ENCODE results near the gene WTAP. TPM values are rescaled to one million over a fixed set of nuclear protein-coding genes. Genes with fewer than 3 reads are reported as not detected.
A peak's percentile ranks its signal among the peaks of the same experiment; 100 is the strongest.
"Not testable (repeated sequence)": the region's sequence is repeated elsewhere in the genome, so short reads cannot be mapped to it uniquely, and the experiment has no call there.

Gene WTAP
- total RNA-seq, 5 donors from 2014 or later (not counting 1 experiment from before 2014, with no cell fraction given): 119 to 177 (median 126) TPM

GRCh38 chr6:159790956-159791598 lies 63.8 kb downstream of the WTAP start:
- ATAC-seq (replicated peaks in 1 of 4) (no peak), DNase-seq (peak in 12 of 35 experiments; percentile 1 to 39 (median 7))
- Histone ChIP-seq H3K27ac (ENCODE audit: low read length) (peak overlapping the region; percentile 96), H3K27me3 (replicated peaks in 1 of 2; ENCODE audit: control insufficient read depth in 2 of 2, extremely low read depth in 1 of 2, insufficient read depth in 2 of 2, low read length in 1 of 2) (no peaks in the 10 kb centered on the region), H3K4me1 (ENCODE audit: control insufficient read depth in 1 of 2, extremely low read depth in 1 of 2, insufficient read depth in 2 of 2, low read length in 2 of 2) (peaks cover 23 to 32% of the 10 kb centered on the region in 2 experiments), H3K36me3 (ENCODE audit: control insufficient read depth in 2 of 2, extremely low read depth in 1 of 2, insufficient read depth in 1 of 2, low read length in 1 of 2) (peaks cover 4 to 45% of the 10 kb centered on the region in 2 donors), H3K9me3 (no peaks in the 10 kb centered on the region), H3K4me3 (ENCODE audit: control insufficient read depth in 1 of 2, extremely low read depth in 1 of 2, low read length in 1 of 2) (peak overlapping the region; percentile 96)
- ChIA-PET POLR2A (interaction anchor here (0.6 to 2.4 kb wide), 11 partner anchors 21 to 674 kb away, joined by 3 to 24 read pairs (median 6); partner anchors contain the start of genes ACAT2 (in 1 of the 2) and SOD2 (in 1 of the 2)), CTCF (interaction anchor here (0.5 to 2.4 kb wide), 10 partner anchors 29 to 1506 kb away, joined by 3 to 17 read pairs (median 6); partner anchors contain the start of genes ACAT2 (in 1 of the 2) and WTAP (in 1 of the 2))
- peaks cover 39% of the 10 kb centered on the region for H3K36me3 Mint-ChIP-seq
- no peaks in the 10 kb centered on the region for H3K27me3 Mint-ChIP-seq
- H3K9me3 Mint-ChIP-seq: no peaks in the 10 kb centered on the region
- peak overlapping the region; percentile 96 to 99 (median 98) for H3K4me3 Mint-ChIP-seq
- 26% methylated on average over 15 of the region's 18 CpGs for WGBS (ENCODE audit: insufficient coverage)
- peaks cover 62 to 66% (median 63%) of the 10 kb centered on the region in 3 donors for H3K4me1 Mint-ChIP-seq
- H3K27ac Mint-ChIP-seq: peak overlapping the region; percentile 97 to 99

GRCh38 chr6:159794976-159795375 lies 67.7 kb downstream of the WTAP start:
- POLR2A ChIA-PET; DNase-seq; H3K27me3 Mint-ChIP-seq; CTCF ChIA-PET; H3K9me3 ChIP-seq; H3K27ac Mint-ChIP-seq; H3K4me3 ChIP-seq (ENCODE audit: control insufficient read depth in 1 of 2, extremely low read depth in 1 of 2, low read length in 1 of 2); ATAC-seq (replicated peaks in 1 of 4); H3K27ac ChIP-seq (ENCODE audit: low read length); H3K27me3 ChIP-seq (replicated peaks in 1 of 2; ENCODE audit: control insufficient read depth in 2 of 2, extremely low read depth in 1 of 2, insufficient read depth in 2 of 2, low read length in 1 of 2); H3K4me3 Mint-ChIP-seq; H3K9me3 Mint-ChIP-seq: not testable (repeated sequence)
- peaks cover 16 to 25% of the 10 kb centered on the region in 2 experiments for H3K4me1 ChIP-seq (ENCODE audit: control insufficient read depth in 1 of 2, extremely low read depth in 1 of 2, insufficient read depth in 2 of 2, low read length in 2 of 2)
- H3K36me3 Mint-ChIP-seq: peaks cover 55% of the 10 kb centered on the region
- 83% methylated on average over 7 of the region's 8 CpGs for WGBS (ENCODE audit: insufficient coverage)
- H3K4me1 Mint-ChIP-seq: peaks cover 45 to 49% (median 48%) of the 10 kb centered on the region in 3 donors
- H3K36me3 ChIP-seq (ENCODE audit: control insufficient read depth in 2 of 2, extremely low read depth in 1 of 2, insufficient read depth in 1 of 2, low read length in 1 of 2): peaks cover 4 to 64% of the 10 kb centered on the region in 2 donors

GRCh38 chr6:159797554-159797953 lies 70.2 kb downstream of the WTAP start:
- no peaks in the 10 kb centered on the region for H3K27me3 ChIP-seq (replicated peaks in 1 of 2; ENCODE audit: control insufficient read depth in 2 of 2, extremely low read depth in 1 of 2, insufficient read depth in 2 of 2, low read length in 1 of 2)
- H3K4me3 ChIP-seq (ENCODE audit: control insufficient read depth in 1 of 2, extremely low read depth in 1 of 2, low read length in 1 of 2): no peak overlapping the region
- H3K27me3 Mint-ChIP-seq: no peaks in the 10 kb centered on the region
- no CpG with 5 or more reads among the region's 1 CpG for whole genome bisulfite sequencing (ENCODE audit: insufficient coverage)
- H3K27ac Mint-ChIP-seq: no peak overlapping the region
- ATAC-seq (replicated peaks in 1 of 4) (no peak), DNase-seq (no peak)
- ChIA-PET POLR2A (no interaction called here), CTCF (no interaction called here)
- peaks cover 45% of the 10 kb centered on the region for H3K36me3 Mint-ChIP-seq
- H3K4me1 Mint-ChIP-seq: peaks cover 25 to 27% (median 27%) of the 10 kb centered on the region in 3 donors
- H3K27ac ChIP-seq (ENCODE audit: low read length): no peak overlapping the region
- H3K36me3 ChIP-seq (ENCODE audit: control insufficient read depth in 2 of 2, extremely low read depth in 1 of 2, insufficient read depth in 1 of 2, low read length in 1 of 2): peaks cover 4 to 57% of the 10 kb centered on the region in 2 donors
- no peaks in the 10 kb centered on the region for H3K9me3 ChIP-seq
- peaks cover 0 to 7% of the 10 kb centered on the region in 2 experiments for H3K4me1 ChIP-seq (ENCODE audit: control insufficient read depth in 1 of 2, extremely low read depth in 1 of 2, insufficient read depth in 2 of 2, low read length in 2 of 2)
- no peaks in the 10 kb centered on the region for H3K9me3 Mint-ChIP-seq
- H3K4me3 Mint-ChIP-seq: no peak overlapping the region

GRCh38 chr6:159800141-159800865 lies 73.0 kb downstream of the WTAP start, which contains the start of gene PNLDC1:
TSS of gene PNLDC1 (plus strand) at chr6:159800276. CDS start at chr6:159800308, 32 bp downstream.
- no peak within 1 kb of the TSS for H3K4me3 ChIP-seq (ENCODE audit: control insufficient read depth in 1 of 2, extremely low read depth in 1 of 2, low read length in 1 of 2)
- Mint-ChIP-seq H3K4me3 (peak within 1 kb of the TSS in 1 of 3 donors; percentile 39), H3K9me3 (no peaks in the 10 kb centered on the region), H3K36me3 (peaks cover 32% of the 10 kb centered on the region), H3K27ac (no peak within 1 kb of the TSS), H3K27me3 (no peaks in the 10 kb centered on the region), H3K4me1 (peaks cover 6 to 11% (median 11%) of the 10 kb centered on the region in 3 donors)
- POLR2A ChIA-PET: no interaction called here
- H3K9me3 ChIP-seq: no peaks in the 10 kb centered on the region
- ATAC-seq (replicated peaks in 1 of 4) (peak in 1 of 4 experiments; percentile 59), DNase-seq (no peak)
- H3K4me1 ChIP-seq (ENCODE audit: control insufficient read depth in 1 of 2, extremely low read depth in 1 of 2, insufficient read depth in 2 of 2, low read length in 2 of 2): peaks cover 0 to 3% of the 10 kb centered on the region in 2 experiments
- peaks cover 0 to 39% of the 10 kb centered on the region in 2 donors for H3K36me3 ChIP-seq (ENCODE audit: control insufficient read depth in 2 of 2, extremely low read depth in 1 of 2, insufficient read depth in 1 of 2, low read length in 1 of 2)
- H3K27me3 ChIP-seq (replicated peaks in 1 of 2; ENCODE audit: control insufficient read depth in 2 of 2, extremely low read depth in 1 of 2, insufficient read depth in 2 of 2, low read length in 1 of 2): no peaks in the 10 kb centered on the region
- CTCF ChIA-PET: no interaction called here
- 92% methylated on average over 41 of the region's 50 CpGs for WGBS (ENCODE audit: insufficient coverage)
- no peak within 1 kb of the TSS for H3K27ac ChIP-seq (ENCODE audit: low read length)

- ATAC-seq (replicated peaks in 1 of 4): no peak
- peaks cover 30% of the 10 kb centered on the region for H3K36me3 Mint-ChIP-seq
- Histone ChIP-seq H3K36me3 (ENCODE audit: control insufficient read depth in 2 of 2, extremely low read depth in 1 of 2, insufficient read depth in 1 of 2, low read length in 1 of 2) (peaks cover 0 to 30% of the 10 kb centered on the region in 2 donors), H3K27ac (ENCODE audit: low read length) (no peak overlapping the region), H3K27me3 (replicated peaks in 1 of 2; ENCODE audit: control insufficient read depth in 2 of 2, extremely low read depth in 1 of 2, insufficient read depth in 2 of 2, low read length in 1 of 2) (no peaks in the 10 kb centered on the region), H3K9me3 (no peaks in the 10 kb centered on the region), H3K4me1 (ENCODE audit: control insufficient read depth in 1 of 2, extremely low read depth in 1 of 2, insufficient read depth in 2 of 2, low read length in 2 of 2) (no peaks in the 10 kb centered on the region), H3K4me3 (ENCODE audit: control insufficient read depth in 1 of 2, extremely low read depth in 1 of 2, low read length in 1 of 2) (no peak overlapping the region)
- H3K9me3 Mint-ChIP-seq: no peaks in the 10 kb centered on the region
- POLR2A ChIA-PET: interaction anchor here in 1 of 2 donors (0.6 kb wide), 1 partner anchor 78 kb away, joined by 3 read pairs; no protein-coding TSS in a partner anchor
- no peak overlapping the region for H3K27ac Mint-ChIP-seq
- DNase-seq: no peak
- 95% methylated on average over 4 of the region's 8 CpGs for WGBS (ENCODE audit: insufficient coverage)
- no peak overlapping the region for H3K4me3 Mint-ChIP-seq
- CTCF ChIA-PET: interaction anchor here in 1 of 2 donors (0.6 kb wide), 1 partner anchor 18 kb away, joined by 5 read pairs; no protein-coding TSS in a partner anchor
- H3K4me1 Mint-ChIP-seq: peaks cover 2 to 6% (median 3%) of the 10 kb centered on the region in 3 donors
- H3K27me3 Mint-ChIP-seq: no peaks in the 10 kb centered on the region
Observed at GRCh38 chr6:159801935-159802334, 74.6 kb downstream of the WTAP start.

- Mint-ChIP-seq H3K27me3 (no peaks in the 10 kb centered on the region), H3K4me3 (no peak overlapping the region), H3K4me1 (no peaks in the 10 kb centered on the region), H3K36me3 (peaks cover 5% of the 10 kb centered on the region), H3K9me3 (no peaks in the 10 kb centered on the region), H3K27ac (no peak overlapping the region)
- H3K4me1 ChIP-seq (ENCODE audit: control insufficient read depth in 1 of 2, extremely low read depth in 1 of 2, insufficient read depth in 2 of 2, low read length in 2 of 2): no peaks in the 10 kb centered on the region
- H3K36me3 ChIP-seq (ENCODE audit: control insufficient read depth in 2 of 2, extremely low read depth in 1 of 2, insufficient read depth in 1 of 2, low read length in 1 of 2): peaks cover 0 to 4% of the 10 kb centered on the region in 2 donors
- H3K27me3 ChIP-seq (replicated peaks in 1 of 2; ENCODE audit: control insufficient read depth in 2 of 2, extremely low read depth in 1 of 2, insufficient read depth in 2 of 2, low read length in 1 of 2): no peaks in the 10 kb centered on the region
- no peak for DNase-seq
- H3K4me3 ChIP-seq (ENCODE audit: control insufficient read depth in 1 of 2, extremely low read depth in 1 of 2, low read length in 1 of 2): no peak overlapping the region
- ChIA-PET CTCF (no interaction called here), POLR2A (no interaction called here)
- ATAC-seq (replicated peaks in 1 of 4): no peak
- no peaks in the 10 kb centered on the region for H3K9me3 ChIP-seq
- no peak overlapping the region for H3K27ac ChIP-seq (ENCODE audit: low read length)
- WGBS (ENCODE audit: insufficient coverage): 90% methylated on average over 6 of the region's 10 CpGs
Observed at GRCh38 chr6:159804504-159804903, 77.2 kb downstream of the WTAP start.
